RWPE1 (cell line): ENCODE data around the gene PLA2G2C.
A peak's percentile ranks its signal among the peaks of the same experiment; 100 is the strongest.

Experiments
- CTCF ChIA-PET: fragments of 350-600 bp; sonication (Branson Sonifier 250); formaldehyde crosslinking; extraction: SDS; loops from one replicate; lab custom pipeline; 2021; lab: Yijun Ruan, JAX
- POLR2A ChIA-PET: fragments of 400-600 bp; formaldehyde crosslinking; extraction: SDS; loops from one replicate; lab custom pipeline; 2020; ENCODE audit warnings: antibody characterized with exemption; ENCODE audit not compliant: low non-redundant PET; lab: Yijun Ruan, JAX
- DNase-seq: peaks from one replicate; pipeline ENCODE4 v3.0.0; 2012; ENCODE audit warnings: low spot score
- H3K27ac ChIP-seq: fragments of 450-650 bp; 2 replicates; pipeline ENCODE4 v1.5.1; 2017
- TF ChIP-seq, protein P1 (sequence below): fragments of 450-650 bp; conservative IDR thresholded peaks from 2 replicates; pipeline ENCODE4 v1.5.1; 2017; ENCODE audit warnings: low read depth, mild to moderate bottlenecking

Gene PLA2G2C

DNA sequence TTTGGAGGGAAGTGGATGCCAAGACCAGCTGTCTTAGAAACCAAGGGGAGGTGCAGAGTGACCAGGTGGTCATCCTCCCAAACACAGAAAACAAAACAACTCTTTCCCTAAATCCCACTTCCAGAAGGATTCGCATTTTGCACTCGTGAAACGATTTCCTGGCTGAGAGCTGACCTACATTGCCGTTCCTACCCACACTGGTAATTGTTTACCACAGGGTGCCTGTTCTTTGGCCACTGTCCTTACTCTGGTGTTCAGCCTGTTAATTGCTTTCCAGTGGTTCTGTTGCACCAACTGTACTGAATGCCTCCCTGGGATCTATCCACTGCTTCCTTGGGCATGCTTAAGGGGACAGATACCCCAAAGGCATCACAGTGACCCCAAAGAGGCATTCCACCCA lies 23.2 kb upstream of the PLA2G2C start:
- H3K27ac ChIP-seq = no peak overlapping the region
- TF ChIP-seq, protein P1, sequence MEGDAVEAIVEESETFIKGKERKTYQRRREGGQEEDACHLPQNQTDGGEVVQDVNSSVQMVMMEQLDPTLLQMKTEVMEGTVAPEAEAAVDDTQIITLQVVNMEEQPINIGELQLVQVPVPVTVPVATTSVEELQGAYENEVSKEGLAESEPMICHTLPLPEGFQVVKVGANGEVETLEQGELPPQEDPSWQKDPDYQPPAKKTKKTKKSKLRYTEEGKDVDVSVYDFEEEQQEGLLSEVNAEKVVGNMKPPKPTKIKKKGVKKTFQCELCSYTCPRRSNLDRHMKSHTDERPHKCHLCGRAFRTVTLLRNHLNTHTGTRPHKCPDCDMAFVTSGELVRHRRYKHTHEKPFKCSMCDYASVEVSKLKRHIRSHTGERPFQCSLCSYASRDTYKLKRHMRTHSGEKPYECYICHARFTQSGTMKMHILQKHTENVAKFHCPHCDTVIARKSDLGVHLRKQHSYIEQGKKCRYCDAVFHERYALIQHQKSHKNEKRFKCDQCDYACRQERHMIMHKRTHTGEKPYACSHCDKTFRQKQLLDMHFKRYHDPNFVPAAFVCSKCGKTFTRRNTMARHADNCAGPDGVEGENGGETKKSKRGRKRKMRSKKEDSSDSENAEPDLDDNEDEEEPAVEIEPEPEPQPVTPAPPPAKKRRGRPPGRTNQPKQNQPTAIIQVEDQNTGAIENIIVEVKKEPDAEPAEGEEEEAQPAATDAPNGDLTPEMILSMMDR = no peak
- ChIA-PET POLR2A (no interaction called here), CTCF (no interaction called here)
- no peak for DNase-seq

DNA sequence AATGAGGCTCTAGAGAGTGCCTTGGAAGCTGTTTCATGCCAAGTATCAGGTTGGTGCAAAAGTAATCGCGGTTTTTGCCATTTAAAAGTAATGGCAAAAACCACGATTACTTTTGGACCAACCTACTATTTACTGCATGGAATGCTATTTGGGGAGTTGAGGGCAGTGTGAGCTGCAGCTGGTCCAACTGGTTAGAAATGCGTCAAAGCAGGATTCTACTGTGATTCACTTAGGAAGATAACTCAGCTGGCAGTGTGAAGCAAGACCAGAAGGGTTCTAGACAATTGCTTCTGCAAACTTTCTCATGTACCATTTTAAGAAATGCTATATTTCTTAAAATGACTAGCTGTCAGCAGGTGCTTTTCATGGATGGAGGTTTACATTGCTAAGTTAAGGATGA lies 21.2 kb upstream of the PLA2G2C start:
- POLR2A ChIA-PET = no interaction called here
- TF ChIP-seq, protein P1 = no peak
- H3K27ac ChIP-seq = no peak overlapping the region
- CTCF ChIA-PET = interaction anchor here (0.6 kb wide), 2 partner anchors 55 to 258 kb away, joined by 3 read pairs; no protein-coding TSS in a partner anchor
- DNase-seq = peak; percentile 30

DNA sequence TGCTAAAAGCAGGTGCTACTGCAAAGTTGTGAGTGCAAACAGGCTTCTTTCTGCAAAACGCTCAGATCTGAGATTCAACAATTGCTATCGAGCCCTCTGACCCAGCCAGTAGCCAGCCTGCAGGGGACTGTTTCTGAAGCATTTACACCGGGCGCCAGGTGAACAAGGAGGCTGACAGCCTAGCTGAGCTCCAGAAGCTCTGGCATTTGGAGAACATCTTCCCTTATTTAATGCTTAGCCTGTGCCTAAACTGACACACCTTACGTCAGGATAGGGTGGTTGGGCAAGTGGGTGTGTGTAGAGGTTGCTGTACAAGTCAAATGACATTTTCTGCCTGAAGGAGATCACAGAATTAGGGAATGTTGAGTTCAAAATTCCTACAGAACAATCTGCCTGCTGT lies 15.8 kb upstream of the PLA2G2C start:
- CTCF ChIA-PET = no interaction called here
- TF ChIP-seq, protein P1 = no peak
- DNase-seq = no peak
- no peak overlapping the region for H3K27ac ChIP-seq
- POLR2A ChIA-PET = no interaction called here

DNA sequence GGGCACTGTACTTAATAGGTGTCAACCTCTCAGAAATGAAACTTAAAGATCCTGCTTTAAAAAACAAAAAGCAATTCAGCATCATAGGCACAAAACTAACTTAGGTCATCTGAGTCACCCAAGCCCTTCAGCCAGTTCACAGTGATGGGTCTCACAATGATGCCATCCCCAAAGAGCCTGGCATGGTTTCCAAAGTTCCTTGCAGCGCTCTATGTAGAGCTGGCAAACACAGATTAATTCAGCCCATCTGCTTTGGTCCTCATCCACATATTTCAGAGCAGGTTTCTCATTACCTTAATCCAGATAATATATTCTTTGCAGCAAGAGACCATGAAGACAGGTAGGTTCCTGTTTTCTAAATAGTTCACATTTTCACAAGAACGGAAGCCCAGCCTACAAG lies 14.6 kb upstream of the PLA2G2C start:
- DNase-seq = no peak
- POLR2A ChIA-PET = no interaction called here
- H3K27ac ChIP-seq = no peak overlapping the region
- CTCF ChIA-PET = no interaction called here
- TF ChIP-seq, protein P1 = no peak

DNA sequence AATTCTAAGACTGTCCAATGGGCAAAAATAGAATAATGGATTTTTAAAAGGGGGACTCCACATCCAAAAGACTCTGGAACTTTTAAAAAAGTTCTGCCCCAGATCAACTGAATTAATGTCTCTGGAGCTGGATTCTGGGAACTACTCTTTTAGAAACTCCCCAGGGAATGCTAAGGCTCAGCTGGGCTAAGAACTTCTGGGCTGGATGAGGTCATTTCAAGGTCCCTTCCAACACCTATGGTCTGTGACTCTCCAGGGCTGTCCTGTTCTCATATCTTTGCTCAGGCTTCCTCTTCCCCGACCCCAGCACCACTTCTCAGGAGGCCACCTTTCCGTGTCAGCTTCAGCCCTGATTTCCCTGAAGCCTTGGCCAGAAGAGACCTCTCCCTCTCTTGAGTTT lies 13.5 kb upstream of the PLA2G2C start:
- TF ChIP-seq, protein P1 = no peak
- POLR2A ChIA-PET = no interaction called here
- CTCF ChIA-PET = interaction anchor here (0.5 kb wide), 1 partner anchor 27 kb away, joined by 3 read pairs; no protein-coding TSS in a partner anchor
- no peak overlapping the region for H3K27ac ChIP-seq
- DNase-seq = no peak

DNA sequence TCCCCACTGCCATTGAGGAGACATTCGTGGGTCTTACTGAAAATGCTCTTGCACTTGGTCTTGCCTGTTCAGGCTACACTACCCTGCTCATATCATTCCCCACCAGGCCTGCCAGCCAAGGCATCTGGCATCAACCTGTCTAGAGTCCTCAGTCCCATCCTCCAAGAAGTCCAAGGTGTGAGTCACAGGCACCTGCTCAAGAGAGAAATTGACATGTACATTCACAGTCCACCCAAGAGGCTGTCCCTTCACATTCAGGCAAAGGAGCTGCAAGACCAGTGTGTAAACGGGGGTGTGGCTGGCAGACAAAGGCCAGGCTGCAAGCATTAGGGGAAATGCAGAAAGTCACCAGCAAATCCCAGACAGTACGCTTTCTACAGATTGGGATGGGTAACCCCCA lies 13.1 kb upstream of the PLA2G2C start:
- peak; percentile 39 for DNase-seq
- no peak overlapping the region for H3K27ac ChIP-seq
- POLR2A ChIA-PET = no interaction called here
- CTCF ChIA-PET = no interaction called here
- TF ChIP-seq, protein P1 = no peak

DNA sequence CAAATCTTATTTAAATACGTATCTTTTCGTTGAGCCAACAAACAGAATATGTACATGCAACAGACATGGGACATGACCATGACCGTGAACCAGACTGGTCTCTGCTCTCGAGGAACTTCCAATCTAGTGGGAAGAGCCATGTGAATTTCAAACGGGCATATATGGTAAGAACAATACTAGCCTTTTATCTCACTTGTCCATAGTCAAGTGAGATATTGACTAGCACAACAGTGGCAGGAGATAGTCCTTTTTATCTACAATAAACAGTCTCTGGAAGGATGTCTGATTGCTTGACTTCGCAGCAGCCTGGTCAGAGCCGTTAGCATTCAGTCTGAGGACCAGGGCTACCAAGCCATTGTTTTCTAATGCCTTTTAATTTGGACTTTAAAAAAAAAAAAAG lies 12.6 kb upstream of the PLA2G2C start:
- ChIA-PET CTCF (no interaction called here), POLR2A (no interaction called here)
- TF ChIP-seq, protein P1 = no peak

More for the DNA sequence above, 12.6 kb upstream of the PLA2G2C start:
- DNase-seq = no peak
- H3K27ac ChIP-seq = no peak overlapping the region
